ENCODE results near the gene GALNT9. TPM values are rescaled to one million over a fixed set of nuclear protein-coding genes. Genes with fewer than 3 reads are reported as not detected.
"Not testable (repeated sequence)": the region's sequence is repeated elsewhere in the genome, so short reads cannot be mapped to it uniquely, and the experiment has no call there.

GALNT9 gene
- total and polyA plus RNA-seq, 12 donors, result 0.01 to 0.19 TPM; not detected in 10

DNA sequence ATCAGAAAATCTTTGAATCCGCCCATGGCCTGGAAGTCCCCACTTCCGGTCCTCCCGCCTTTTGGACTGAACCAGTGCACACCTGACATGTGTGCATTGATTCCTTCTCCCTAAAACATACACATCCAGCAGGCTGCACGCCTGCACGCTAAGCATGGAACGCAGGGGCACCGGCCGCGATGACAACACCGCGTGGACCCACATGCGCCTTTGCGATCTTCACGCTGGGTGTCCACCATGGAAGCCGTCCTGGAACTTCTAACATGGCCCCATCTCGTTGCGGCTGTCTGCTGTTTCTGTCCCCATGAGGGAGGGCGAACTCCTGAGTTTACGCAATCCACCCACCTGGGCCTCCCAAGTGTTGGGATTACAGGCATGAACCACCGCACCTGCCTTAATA is 73.7 kb downstream of the GALNT9 start:
- H3K27me3 ChIP-seq, result peaks cover 0 to 25% (median 6%) of the 10 kb centered on the region in 7 donors
- no peaks in the 10 kb centered on the region for H3K9me3 ChIP-seq
- H3K4me1 ChIP-seq, result no peaks in the 10 kb centered on the region
- H3K4me3 ChIP-seq, result no peak overlapping the region
- no peaks in the 10 kb centered on the region for H3K36me3 ChIP-seq
- TF ChIP-seq, protein P1, sequence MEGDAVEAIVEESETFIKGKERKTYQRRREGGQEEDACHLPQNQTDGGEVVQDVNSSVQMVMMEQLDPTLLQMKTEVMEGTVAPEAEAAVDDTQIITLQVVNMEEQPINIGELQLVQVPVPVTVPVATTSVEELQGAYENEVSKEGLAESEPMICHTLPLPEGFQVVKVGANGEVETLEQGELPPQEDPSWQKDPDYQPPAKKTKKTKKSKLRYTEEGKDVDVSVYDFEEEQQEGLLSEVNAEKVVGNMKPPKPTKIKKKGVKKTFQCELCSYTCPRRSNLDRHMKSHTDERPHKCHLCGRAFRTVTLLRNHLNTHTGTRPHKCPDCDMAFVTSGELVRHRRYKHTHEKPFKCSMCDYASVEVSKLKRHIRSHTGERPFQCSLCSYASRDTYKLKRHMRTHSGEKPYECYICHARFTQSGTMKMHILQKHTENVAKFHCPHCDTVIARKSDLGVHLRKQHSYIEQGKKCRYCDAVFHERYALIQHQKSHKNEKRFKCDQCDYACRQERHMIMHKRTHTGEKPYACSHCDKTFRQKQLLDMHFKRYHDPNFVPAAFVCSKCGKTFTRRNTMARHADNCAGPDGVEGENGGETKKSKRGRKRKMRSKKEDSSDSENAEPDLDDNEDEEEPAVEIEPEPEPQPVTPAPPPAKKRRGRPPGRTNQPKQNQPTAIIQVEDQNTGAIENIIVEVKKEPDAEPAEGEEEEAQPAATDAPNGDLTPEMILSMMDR (IDR thresholded peaks at IDR 0.05), result no peak
- ATAC-seq (no peak), DNase-seq (no peak)
- intact Hi-C loops (cut with DNase I), result no loop called here
- no peak overlapping the region for H3K27ac ChIP-seq
- 79 to 80% methylated on average over 20 of the region's 20 CpGs for WGBS, 2 donors

DNA sequence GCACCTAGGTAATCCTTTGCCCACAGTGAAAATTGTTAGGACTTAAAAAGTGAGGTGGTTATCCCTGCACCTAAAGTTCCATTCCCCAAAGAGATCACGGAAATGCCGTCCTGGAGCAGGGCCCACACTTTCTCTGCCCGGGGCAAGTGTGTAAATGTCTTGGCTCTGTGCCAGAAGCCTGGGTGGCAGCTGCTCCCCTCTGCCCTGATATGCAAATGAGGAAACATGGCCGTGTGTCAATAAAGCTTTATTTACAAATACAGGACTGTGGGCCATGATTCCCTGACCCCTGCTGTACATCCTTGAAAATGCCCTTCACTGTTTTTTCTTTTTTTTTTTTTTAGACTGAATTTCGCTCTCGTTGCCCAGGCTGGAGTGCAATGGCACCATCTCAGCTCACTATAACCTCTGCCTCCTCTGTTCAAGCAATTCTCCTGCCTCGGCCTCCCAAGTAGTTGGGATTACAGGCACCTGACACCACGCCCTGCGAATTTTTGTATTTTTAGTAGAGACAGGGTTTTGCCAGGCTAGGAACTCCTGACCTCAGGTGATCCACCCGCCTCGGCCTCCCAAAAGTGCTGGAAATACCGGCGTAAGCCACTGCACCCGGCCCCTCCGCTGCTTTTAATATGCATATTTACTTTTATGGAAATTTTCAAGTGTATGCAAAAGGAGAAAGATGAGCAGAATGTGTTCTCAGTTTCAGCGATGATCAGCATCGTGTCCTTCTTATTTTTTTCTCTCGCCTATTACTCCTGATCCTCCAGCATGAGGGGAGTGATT is 75.5 kb downstream of the GALNT9 start:
- no peaks in the 10 kb centered on the region for H3K9me3 ChIP-seq
- no peaks in the 10 kb centered on the region for H3K4me1 ChIP-seq
- intact Hi-C loops (cut with DNase I), result no loop called here
- 77 to 78% methylated on average over 18 of the region's 18 CpGs for WGBS, 2 donors
- H3K27ac ChIP-seq, result no peak overlapping the region
- no peak for DNase-seq
- no peaks in the 10 kb centered on the region for H3K36me3 ChIP-seq
- TF ChIP-seq, protein P1 (IDR thresholded peaks at IDR 0.05), result no peak
- H3K4me3 ChIP-seq, result no peak overlapping the region
- ATAC-seq, result no peak
- H3K27me3 ChIP-seq, result peaks cover 0 to 25% (median 6%) of the 10 kb centered on the region in 7 donors

DNA sequence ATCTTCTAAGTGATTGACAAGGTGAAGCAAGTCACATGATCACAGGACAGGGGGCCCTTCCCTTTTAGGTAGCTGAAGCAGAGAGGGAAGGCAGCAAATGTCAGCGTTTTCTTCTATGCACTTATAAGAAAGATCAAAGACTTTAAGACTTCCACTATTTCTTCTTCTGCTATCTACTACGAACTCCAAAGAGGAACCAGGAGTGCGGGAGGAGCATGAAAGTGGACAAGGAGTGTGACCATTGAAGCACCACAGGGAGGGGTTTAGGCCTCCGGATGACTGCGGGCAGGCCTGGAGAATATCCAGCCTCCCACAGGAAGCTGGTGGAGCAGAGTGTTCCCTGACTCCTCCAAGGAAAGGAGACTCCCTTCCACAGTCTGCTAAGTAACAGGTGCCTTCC is 76.4 kb downstream of the GALNT9 start:
- H3K9me3 ChIP-seq; H3K27ac ChIP-seq; ATAC-seq; DNase-seq; H3K4me3 ChIP-seq; intact Hi-C loops (cut with DNase I); H3K4me1 ChIP-seq; H3K36me3 ChIP-seq: not testable (repeated sequence)
- peaks cover 0 to 16% (median 4%) of the 10 kb centered on the region in 7 donors for H3K27me3 ChIP-seq
- WGBS, 2 donors, result 48 to 52% methylated on average over 3 to 4 of the region's 5 CpGs

DNA sequence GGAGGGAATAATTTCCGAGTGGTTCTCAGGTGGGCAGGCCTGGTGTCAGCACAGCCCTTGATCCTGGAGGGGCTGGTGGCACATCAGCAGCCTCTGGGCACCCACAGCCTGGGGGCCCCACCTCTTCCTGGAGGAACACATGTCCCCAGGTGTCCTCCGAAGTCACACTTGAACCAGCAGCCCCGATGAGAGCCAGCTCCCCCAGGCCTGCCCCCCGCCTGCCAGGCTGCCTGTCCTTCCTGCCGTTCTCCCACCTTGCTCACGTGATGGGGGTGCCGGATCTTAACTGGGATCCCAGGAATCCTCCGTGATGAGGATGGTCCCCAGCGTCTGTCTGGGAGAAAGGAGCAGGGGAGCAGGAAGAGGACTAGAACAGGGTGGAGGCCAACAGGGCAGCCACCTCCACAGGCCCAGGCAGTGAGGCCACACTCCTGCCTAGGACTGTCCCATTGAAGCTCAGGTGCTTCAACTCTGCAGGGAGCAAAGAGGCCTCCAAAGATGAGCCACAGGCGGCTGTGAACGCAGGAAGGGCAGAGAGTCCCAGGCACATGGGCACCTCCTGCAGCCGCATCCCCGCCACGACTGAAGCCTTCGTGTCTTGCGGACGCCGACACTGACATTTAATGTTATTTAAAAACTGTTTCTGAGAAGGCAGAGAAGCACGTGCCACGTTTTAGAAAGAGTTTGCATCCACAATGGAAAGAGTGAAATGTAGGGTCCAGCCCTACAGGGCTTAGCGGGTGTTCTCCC is 77.5 kb downstream of the GALNT9 start:
- H3K9me3 ChIP-seq, result no peaks in the 10 kb centered on the region
- ATAC-seq, result no peak
- H3K4me1 ChIP-seq, result no peaks in the 10 kb centered on the region
- TF ChIP-seq, protein P1 (IDR thresholded peaks at IDR 0.05), result no peak
- DNase-seq, result no peak
- intact Hi-C loops (cut with DNase I), result no loop called here
- no peak overlapping the region for H3K4me3 ChIP-seq
- no peak overlapping the region for H3K27ac ChIP-seq
- H3K27me3 ChIP-seq, result peaks cover 0 to 13% (median 0%) of the 10 kb centered on the region in 7 donors
- WGBS, 2 donors, result 86 to 88% methylated on average over 21 of the region's 21 CpGs
- no peaks in the 10 kb centered on the region for H3K36me3 ChIP-seq

All from heart right ventricle (tissue), 16 donors.